PC-3 (cell line): ENCODE results near the gene CYB5B. TPM values are rescaled to one million over a fixed set of nuclear protein-coding genes. Genes with fewer than 3 reads are reported as not detected.

ENCODE experiments used
- ATAC-seq: fragments of 200-7000 bp; cut with Tn5 transposase; 2 replicates; pipeline ENCODE4 v1.9.1; 2020; ENCODE audit warnings: mild to moderate bottlenecking, moderate library complexity
- BruUV-seq: library from RNA; stranded (reverse); fragments of 400-500 nt; replicated peaks from 2 replicates; lab custom pipeline; 2021; lab: Mats Ljungman, UMichigan
- CTCF ChIA-PET: fragments of 300-600 bp; sonication (Branson Sonifier 250); formaldehyde crosslinking; loops from one replicate; lab custom pipeline; 2022; ENCODE audit warnings: antibody characterized with exemption; lab: Charles Lee
- POLR2A ChIA-PET: fragments of 300-600 bp; sonication (Branson Sonifier 250); formaldehyde crosslinking; loops from one replicate; lab custom pipeline; 2022; ENCODE audit warnings: antibody characterized with exemption; ENCODE audit not compliant: unreplicated experiment; lab: Charles Lee
- DNase-seq: peaks from one replicate; pipeline ENCODE4 v3.0.0-alpha.2; 2015
- H2AFZ ChIP-seq: fragments of 300-600 bp; sonication (generic); 2 replicates; pipeline ENCODE4 v1.6.0; 2016; ENCODE audit warnings: antibody characterized with exemption, low read length
- H3F3A ChIP-seq: fragments of 300-600 bp; sonication (generic); one replicate; pipeline ENCODE4 v1.6.0; 2017; ENCODE audit warnings: antibody characterized with exemption, low read length, control low read depth, mild to moderate bottlenecking; ENCODE audit not compliant: unreplicated experiment
- H3K27ac ChIP-seq: fragments of 300-600 bp; sonication (generic); 2 replicates; pipeline ENCODE4 v1.5.1; 2016; ENCODE audit warnings: mild to moderate bottlenecking, low read length
- H3K27me3 ChIP-seq: fragments of 300-600 bp; sonication (generic); 2 replicates; pipeline ENCODE4 v1.6.1; 2016; ENCODE audit warnings: low read length, mixed read lengths
- H3K36me3 ChIP-seq: fragments of 300-600 bp; sonication (generic); 2 replicates; pipeline ENCODE4 v1.6.1; 2016; ENCODE audit warnings: low read depth, mixed run types, low read length, mixed read lengths
- H3K4me1 ChIP-seq: fragments of 300-600 bp; sonication (generic); 2 replicates; pipeline ENCODE4 v1.5.1; 2016; ENCODE audit warnings: low read length; ENCODE audit not compliant: insufficient read depth
- H3K4me2 ChIP-seq: fragments of 300-600 bp; sonication (generic); 2 replicates; pipeline ENCODE4 v1.6.0; 2016; ENCODE audit warnings: low read length
- H3K4me3 ChIP-seq: fragments of 300-600 bp; sonication (generic); 2 replicates; pipeline ENCODE4 v1.5.1; 2016; ENCODE audit warnings: mild to moderate bottlenecking, low read length, mixed read lengths
- H3K79me2 ChIP-seq: fragments of 300-600 bp; sonication (generic); 2 replicates; pipeline ENCODE4 v1.6.1; 2017; ENCODE audit warnings: low read length, mixed read lengths
- H3K9ac ChIP-seq: fragments of 300-600 bp; sonication (generic); 2 replicates; pipeline ENCODE4 v1.6.0; 2016; ENCODE audit warnings: mild to moderate bottlenecking, low read length
- H3K9me2 ChIP-seq: fragments of 300-600 bp; sonication (generic); replicated peaks from 2 replicates; pipeline ENCODE4 v1.6.1; 2016; ENCODE audit warnings: mixed run types, low read length, mixed read lengths
- H3K9me3 ChIP-seq: fragments of 300-600 bp; sonication (generic); 2 replicates; pipeline ENCODE4 v1.6.1; 2016; ENCODE audit warnings: low read length, mixed read lengths
- H4K20me1 ChIP-seq: fragments of 300-600 bp; sonication (generic); 2 replicates; pipeline ENCODE4 v1.6.1; 2016; ENCODE audit warnings: low read length, mixed read lengths
- CTCF ChIP-seq: fragments of 300-600 bp; sonication (generic); conservative IDR thresholded peaks from 2 replicates; pipeline ENCODE4 v1.5.1; 2017; ENCODE audit warnings: antibody characterized with exemption, low read depth, mild to moderate bottlenecking, low read length
- EZH2 ChIP-seq: fragments of 300-600 bp; sonication (generic); IDR thresholded peaks from one replicate; pipeline ENCODE4 v1.6.1; 2017; ENCODE audit warnings: antibody characterized with exemption, mild to moderate bottlenecking, low read length; ENCODE audit not compliant: unreplicated experiment
- EZH2phosphoT487 ChIP-seq: fragments of 300-600 bp; sonication (generic); IDR thresholded peaks from 2 replicates; pipeline ENCODE4 v1.6.1; 2018; ENCODE audit warnings: mild to moderate bottlenecking, antibody characterized with exemption, low read length, borderline replicate concordance
- intact Hi-C: fragments of 100-400 bp; cut with micrococcal nuclease; formaldehyde crosslinking; loops from 2 replicates; pipeline ENCODE4 v1.9.0; 2023
- total RNA-seq: library from RNA; depleted of rRNA; stranded (reverse); fragments of >200 nt; gene quantifications from 2 replicates; pipeline ENCODE4 v1.2.3, GENCODE V29; 2014

CYB5B gene
- total RNA-seq, 1 experiment from 2014 or later = 64.5 TPM

GRCh38 chr16:69431948-69432468 lies 7.6 kb downstream of the CYB5B start:
- Histone ChIP-seq H3F3A (no peaks in the 10 kb centered on the region), H3K4me3 (no peak overlapping the region), H3K9me2 (no peaks in the 10 kb centered on the region), H4K20me1 (0 out of 2 replicates have a peak, but pooled peaks cover 4% of the 10 kb centered on the region), H3K79me2 (peaks cover 72% of the 10 kb centered on the region), H3K36me3 (peaks cover 43% of the 10 kb centered on the region), H3K4me1 (peaks cover 11% of the 10 kb centered on the region; the same call in 1 of the 2 replicates), H2AFZ (no peak overlapping the region), H3K4me2 (no peak overlapping the region), H3K9me3 (no peaks in the 10 kb centered on the region), H3K27me3 (no peaks in the 10 kb centered on the region), H3K9ac (no peak overlapping the region), H3K27ac (no peak overlapping the region)
- ATAC-seq (no peak), DNase-seq (no peak)
- BruUV-seq = no TSS peak
- intact Hi-C loops = no loop called here
- no peak for TF ChIP-seq EZH2
- TF ChIP-seq EZH2phosphoT487 = no peak
- ChIA-PET POLR2A (no interaction called here), CTCF (no interaction called here)

GRCh38 chr16:69434066-69434465 lies 9.6 kb downstream of the CYB5B start:
- no peak for ATAC-seq
- BruUV-seq = no TSS peak
- Histone ChIP-seq H3F3A (no peaks in the 10 kb centered on the region), H3K4me2 (no peak overlapping the region), H3K9me2 (no peaks in the 10 kb centered on the region), H2AFZ (no peak overlapping the region), H3K4me3 (no peak overlapping the region), H3K9me3 (no peaks in the 10 kb centered on the region), H3K79me2 (peaks cover 74% of the 10 kb centered on the region), H3K36me3 (peaks cover 25% of the 10 kb centered on the region), H3K27me3 (no peaks in the 10 kb centered on the region), H3K9ac (no peak overlapping the region), H3K27ac (no peak overlapping the region), H3K4me1 (peaks cover 11% of the 10 kb centered on the region; the same call in 1 of the 2 replicates), H4K20me1 (0 out of 2 replicates have a peak, but pooled peaks cover 4% of the 10 kb centered on the region)
- no peak for DNase-seq
- ChIA-PET POLR2A (no interaction called here), CTCF (interaction anchor here (0.6 kb wide), 1 partner anchor 35 kb away, joined by 4 read pairs; no protein-coding TSS in a partner anchor)
- TF ChIP-seq CTCF (no peak), EZH2phosphoT487 (no peak), EZH2 (no peak)
- intact Hi-C loops = no loop called here

- H3K27ac ChIP-seq = no peak overlapping the region
- H3K36me3 ChIP-seq = peaks cover 19% of the 10 kb centered on the region
- no peak overlapping the region for H3K9ac ChIP-seq
- ChIA-PET CTCF (no interaction called here), POLR2A (no interaction called here)
- no peak overlapping the region for H2AFZ ChIP-seq
- no TSS peak for BruUV-seq
- no peaks in the 10 kb centered on the region for H3F3A ChIP-seq
- H4K20me1 ChIP-seq = 0 out of 2 replicates have a peak, but pooled peaks cover 4% of the 10 kb centered on the region
- no peaks in the 10 kb centered on the region for H3K27me3 ChIP-seq
- intact Hi-C loops = no loop called here
- peaks cover 11% of the 10 kb centered on the region; the same call in 1 of the 2 replicates for H3K4me1 ChIP-seq
- no peak for TF ChIP-seq EZH2
- TF ChIP-seq CTCF = no peak
- TF ChIP-seq EZH2phosphoT487 = no peak
- ATAC-seq = no peak
- no peak for DNase-seq
- no peaks in the 10 kb centered on the region for H3K9me3 ChIP-seq
- H3K4me3 ChIP-seq = no peak overlapping the region
- no peak overlapping the region for H3K4me2 ChIP-seq
- H3K79me2 ChIP-seq = peaks cover 80% of the 10 kb centered on the region
- no peaks in the 10 kb centered on the region for H3K9me2 ChIP-seq
These were observed 11.8 kb downstream of the CYB5B start for GRCh38 chr16:69435977-69436820.
